Endothelial cell (in vitro differentiated cells): ENCODE data around the gene KRT32. TPM values are rescaled to one million over a fixed set of nuclear protein-coding genes. Genes with fewer than 3 reads are reported as not detected.

Source experiments
- DNase-seq: peaks from one replicate; pipeline ENCODE4 v3.0.0; 2021; ENCODE audit warnings: low spot score
- H3K27ac Mint-ChIP-seq: one replicate; pipeline ENCODE4 v1.8.0; 2021; ENCODE audit warnings: mixed read lengths, inconsistent platforms; ENCODE audit not compliant: unreplicated experiment
- H3K27me3 Mint-ChIP-seq: one replicate; pipeline ENCODE4 v1.8.0; 2021; ENCODE audit warnings: mild to moderate bottlenecking, moderate library complexity, mixed read lengths, inconsistent platforms; ENCODE audit not compliant: unreplicated experiment
- H3K36me3 Mint-ChIP-seq: one replicate; pipeline ENCODE4 v1.8.0; 2021; ENCODE audit warnings: mild to moderate bottlenecking, low read depth, mixed read lengths, inconsistent platforms; ENCODE audit not compliant: unreplicated experiment
- H3K4me1 Mint-ChIP-seq: one replicate; pipeline ENCODE4 v1.8.0; 2021; ENCODE audit warnings: mild to moderate bottlenecking, mixed read lengths, inconsistent platforms; ENCODE audit not compliant: unreplicated experiment
- H3K4me3 Mint-ChIP-seq: one replicate; pipeline ENCODE4 v1.8.0; 2021; ENCODE audit warnings: mild to moderate bottlenecking, mixed read lengths, inconsistent platforms; ENCODE audit not compliant: unreplicated experiment
- H3K9me3 Mint-ChIP-seq: one replicate; pipeline ENCODE4 v1.8.0; 2021; ENCODE audit warnings: mixed read lengths, inconsistent platforms; ENCODE audit not compliant: unreplicated experiment
- total RNA-seq: library from RNA; stranded (reverse); fragmentation: NEBNext Ultra II Directional; extraction: Animal tissue kit (Norgen Biotek cat#: 25700); gene quantifications from one replicate; pipeline ENCODE4 v1.2.1, GENCODE V29; 2021; ENCODE audit not compliant: unreplicated experiment
- TF ChIP-seq, protein P1 (sequence below): fragments of 200-600 bp; sonication (generic); IDR thresholded peaks from one replicate; pipeline ENCODE4 v1.5.0; 2021; ENCODE audit warnings: antibody characterized with exemption; ENCODE audit not compliant: unreplicated experiment

KRT32 gene
- total RNA-seq, 1 donor from 2014 or later = not detected

- Mint-ChIP-seq H3K4me3 (no peak overlapping the region), H3K36me3 (no peaks in the 10 kb centered on the region), H3K9me3 (no peaks in the 10 kb centered on the region), H3K27me3 (peaks cover 1% of the 10 kb centered on the region), H3K27ac (no peak overlapping the region), H3K4me1 (no peaks in the 10 kb centered on the region)
- TF ChIP-seq, protein P1, sequence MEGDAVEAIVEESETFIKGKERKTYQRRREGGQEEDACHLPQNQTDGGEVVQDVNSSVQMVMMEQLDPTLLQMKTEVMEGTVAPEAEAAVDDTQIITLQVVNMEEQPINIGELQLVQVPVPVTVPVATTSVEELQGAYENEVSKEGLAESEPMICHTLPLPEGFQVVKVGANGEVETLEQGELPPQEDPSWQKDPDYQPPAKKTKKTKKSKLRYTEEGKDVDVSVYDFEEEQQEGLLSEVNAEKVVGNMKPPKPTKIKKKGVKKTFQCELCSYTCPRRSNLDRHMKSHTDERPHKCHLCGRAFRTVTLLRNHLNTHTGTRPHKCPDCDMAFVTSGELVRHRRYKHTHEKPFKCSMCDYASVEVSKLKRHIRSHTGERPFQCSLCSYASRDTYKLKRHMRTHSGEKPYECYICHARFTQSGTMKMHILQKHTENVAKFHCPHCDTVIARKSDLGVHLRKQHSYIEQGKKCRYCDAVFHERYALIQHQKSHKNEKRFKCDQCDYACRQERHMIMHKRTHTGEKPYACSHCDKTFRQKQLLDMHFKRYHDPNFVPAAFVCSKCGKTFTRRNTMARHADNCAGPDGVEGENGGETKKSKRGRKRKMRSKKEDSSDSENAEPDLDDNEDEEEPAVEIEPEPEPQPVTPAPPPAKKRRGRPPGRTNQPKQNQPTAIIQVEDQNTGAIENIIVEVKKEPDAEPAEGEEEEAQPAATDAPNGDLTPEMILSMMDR = no peak
- DNase-seq = no peak
Observed at GRCh38 chr17:41420134-41420533, 47.1 kb downstream of the KRT32 start.

DNA sequence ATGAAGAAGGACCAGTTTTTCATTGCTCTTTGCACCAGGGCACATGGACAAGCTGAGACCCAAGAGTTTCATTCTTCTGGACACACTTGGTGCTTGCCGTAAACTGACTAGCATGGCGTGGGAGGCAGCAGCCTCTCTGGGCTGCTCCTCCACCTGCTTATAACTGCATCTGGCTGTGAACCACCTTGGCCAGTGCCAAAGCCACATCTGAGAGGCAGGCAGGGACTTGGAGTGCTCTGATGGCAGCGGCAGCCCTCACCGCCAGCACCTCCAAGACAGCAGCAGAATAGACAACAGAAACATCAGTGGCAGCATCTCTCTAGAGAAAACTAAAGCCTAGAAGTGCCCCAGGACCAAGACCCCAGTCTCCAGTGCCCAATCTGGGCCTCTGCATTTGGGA, 47.5 kb downstream of the KRT32 start:
- Mint-ChIP-seq H3K4me3 (no peak overlapping the region), H3K9me3 (no peaks in the 10 kb centered on the region), H3K27me3 (peaks cover 1% of the 10 kb centered on the region), H3K36me3 (no peaks in the 10 kb centered on the region), H3K27ac (no peak overlapping the region), H3K4me1 (no peaks in the 10 kb centered on the region)
- DNase-seq = no peak
- TF ChIP-seq, protein P1 = no peak

GRCh38 chr17:41418116-41418860, 48.9 kb downstream of the KRT32 start:
- peaks cover 1% of the 10 kb centered on the region for H3K27me3 Mint-ChIP-seq
- DNase-seq = no peak
- H3K36me3 Mint-ChIP-seq = no peaks in the 10 kb centered on the region
- no peaks in the 10 kb centered on the region for H3K9me3 Mint-ChIP-seq
- no peak overlapping the region for H3K4me3 Mint-ChIP-seq
- H3K27ac Mint-ChIP-seq = no peak overlapping the region
- no peaks in the 10 kb centered on the region for H3K4me1 Mint-ChIP-seq
- TF ChIP-seq, protein P1 = no peak

DNA sequence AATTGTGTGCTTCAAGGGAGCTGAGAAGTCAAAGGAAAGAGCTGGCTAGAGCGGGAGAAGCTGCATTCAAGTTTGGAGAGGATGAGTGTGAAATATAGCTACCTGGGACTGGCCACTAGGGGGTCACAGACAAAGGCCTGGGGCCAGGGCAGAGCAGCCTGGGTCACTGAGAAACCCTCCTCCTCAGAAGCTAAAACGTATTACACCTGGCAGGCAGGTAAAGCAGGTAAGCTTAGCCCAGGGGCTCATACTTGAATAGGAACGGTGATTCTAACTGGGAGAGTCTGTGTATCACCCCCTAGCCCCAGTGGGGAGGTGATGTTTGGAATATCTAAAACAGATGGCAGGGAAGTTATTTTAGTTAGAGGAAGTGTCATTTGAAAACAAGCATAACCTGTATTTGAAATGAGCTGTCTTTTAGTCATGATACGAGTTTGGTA, 49.6 kb downstream of the KRT32 start:
- Mint-ChIP-seq H3K9me3 (no peaks in the 10 kb centered on the region), H3K4me1 (no peaks in the 10 kb centered on the region), H3K4me3 (no peak overlapping the region), H3K36me3 (no peaks in the 10 kb centered on the region), H3K27ac (no peak overlapping the region), H3K27me3 (peaks cover 1% of the 10 kb centered on the region)
- DNase-seq = peak; percentile 30
- TF ChIP-seq, protein P1 = peak; percentile 51

GRCh38 chr17:41417127-41417526, 50.1 kb downstream of the KRT32 start:
- H3K27me3 Mint-ChIP-seq = peaks cover 1% of the 10 kb centered on the region
- no peaks in the 10 kb centered on the region for H3K9me3 Mint-ChIP-seq
- H3K27ac Mint-ChIP-seq = no peak overlapping the region
- H3K4me3 Mint-ChIP-seq = no peak overlapping the region
- no peaks in the 10 kb centered on the region for H3K36me3 Mint-ChIP-seq
- no peaks in the 10 kb centered on the region for H3K4me1 Mint-ChIP-seq
- TF ChIP-seq, protein P1 = no peak
- DNase-seq = no peak
